NT2/D1 (cell line): ENCODE measurements around the gene SLC23A1.

Source experiments
- SUZ12 ChIP-seq: IDR thresholded peaks from 2 replicates; pipeline ENCODE4 v1.6.1; 2011; ENCODE audit not compliant: insufficient read length, insufficient read depth; ENCODE audit errors: extremely low read depth
- YY1 ChIP-seq: IDR thresholded peaks from 2 replicates; pipeline ENCODE4 v1.6.1; 2011; ENCODE audit not compliant: insufficient read length, insufficient read depth
- ZNF274 ChIP-seq: IDR thresholded peaks from 2 replicates; pipeline ENCODE4 v1.6.1; 2011; ENCODE audit warnings: mild to moderate bottlenecking, low read depth, low read length

- TF ChIP-seq YY1 (no peak), ZNF274 (no peak), SUZ12 (no peak)
These were observed 16.5 kb upstream of the SLC23A1 start for GRCh38 chr5:139399501-139400121.
